ENCODE data around the gene CPA4. TPM values are rescaled to one million over a fixed set of nuclear protein-coding genes. Genes with fewer than 3 reads are reported as not detected.

Gene CPA4
- polyA plus RNA-seq, 1 experiment: 71.8 TPM

GRCh38 chr7:130341882-130342281 lies 48.9 kb downstream of the CPA4 start:
- no peaks in the 10 kb centered on the region for H3K9me3 ChIP-seq (ENCODE audit: control insufficient read depth, insufficient read depth, low read length)
- ChIA-PET CTCF (no interaction called here), POLR2A (no interaction called here)
- no peak overlapping the region for H3K4me3 ChIP-seq (ENCODE audit: low read depth, low read length)
- DNase-seq (ENCODE audit: low read depth, low spot score): no peak
- H3K27me3 ChIP-seq (ENCODE audit: control insufficient read depth, insufficient read depth, low read length): no peaks in the 10 kb centered on the region
- TF ChIP-seq CTCF (IDR thresholded peaks at IDR 0.05; ENCODE audit: low read depth, low read length): no peak
- H3K27ac ChIP-seq (ENCODE audit: low read depth, low read length): no peak overlapping the region

GRCh38 chr7:130342701-130343380 lies 49.9 kb downstream of the CPA4 start:
- no peak for DNase-seq (ENCODE audit: low read depth, low spot score)
- H3K27me3 ChIP-seq (ENCODE audit: control insufficient read depth, insufficient read depth, low read length): no peaks in the 10 kb centered on the region
- TF ChIP-seq CTCF (IDR thresholded peaks at IDR 0.05; ENCODE audit: low read depth, low read length): no peak
- H3K4me3 ChIP-seq (ENCODE audit: low read depth, low read length): no peak overlapping the region
- POLR2A ChIA-PET: interaction anchor here (0.7 kb wide), 1 partner anchor 27 kb away, joined by 10 read pairs; no protein-coding TSS in a partner anchor
- H3K9me3 ChIP-seq (ENCODE audit: control insufficient read depth, insufficient read depth, low read length): no peaks in the 10 kb centered on the region; the same call in 1 of the 2 replicates
- CTCF ChIA-PET: no interaction called here
- no peak overlapping the region for H3K27ac ChIP-seq (ENCODE audit: low read depth, low read length)

GRCh38 chr7:130344271-130344866 lies 51.4 kb downstream of the CPA4 start, which contains the start of gene CPA5:
TSS of gene CPA5 (plus strand) at chr7:130344816. CDS start at chr7:130346486, 1,670 bp downstream.
- no peak for DNase-seq (ENCODE audit: low read depth, low spot score)
- Histone ChIP-seq H3K27me3 (ENCODE audit: control insufficient read depth, insufficient read depth, low read length) (no peaks in the 10 kb centered on the region), H3K4me3 (ENCODE audit: low read depth, low read length) (no peak within 1 kb of the TSS), H3K9me3 (ENCODE audit: control insufficient read depth, insufficient read depth, low read length) (no peaks in the 10 kb centered on the region; the same call in 1 of the 2 replicates), H3K27ac (ENCODE audit: low read depth, low read length) (no peak within 1 kb of the TSS)
- no peak for TF ChIP-seq CTCF (IDR thresholded peaks at IDR 0.05; ENCODE audit: low read depth, low read length)
- CTCF ChIA-PET: interaction anchor here (0.5 kb wide), 1 partner anchor 239 kb away, joined by 6 read pairs; no protein-coding TSS in a partner anchor
- POLR2A ChIA-PET: no interaction called here

GRCh38 chr7:130345136-130345535 lies 52.2 kb downstream of the CPA4 start:
- Histone ChIP-seq H3K27ac (ENCODE audit: low read depth, low read length) (no peak overlapping the region), H3K4me3 (ENCODE audit: low read depth, low read length) (no peak overlapping the region), H3K9me3 (ENCODE audit: control insufficient read depth, insufficient read depth, low read length) (no peaks in the 10 kb centered on the region; the same call in 1 of the 2 replicates), H3K27me3 (ENCODE audit: control insufficient read depth, insufficient read depth, low read length) (no peaks in the 10 kb centered on the region)
- CTCF ChIA-PET: interaction anchor here (0.5 to 0.9 kb wide), 2 partner anchors 67 to 238 kb away, joined by 3 to 6 read pairs; no protein-coding TSS in a partner anchor
- POLR2A ChIA-PET: no interaction called here
- no peak for TF ChIP-seq CTCF (IDR thresholded peaks at IDR 0.05; ENCODE audit: low read depth, low read length)
- DNase-seq (ENCODE audit: low read depth, low spot score): no peak

- Histone ChIP-seq H3K9me3 (ENCODE audit: control insufficient read depth, insufficient read depth, low read length) (no peaks in the 10 kb centered on the region; the same call in 1 of the 2 replicates), H3K27me3 (ENCODE audit: control insufficient read depth, insufficient read depth, low read length) (no peaks in the 10 kb centered on the region), H3K4me3 (ENCODE audit: low read depth, low read length) (no peak overlapping the region), H3K27ac (ENCODE audit: low read depth, low read length) (no peak overlapping the region)
- POLR2A ChIA-PET: no interaction called here
- CTCF ChIA-PET: interaction anchor here (0.7 to 0.9 kb wide), 2 partner anchors 15 to 67 kb away, joined by 3 read pairs; no protein-coding TSS in a partner anchor
- no peak for DNase-seq (ENCODE audit: low read depth, low spot score)
- no peak for TF ChIP-seq CTCF (IDR thresholded peaks at IDR 0.05; ENCODE audit: low read depth, low read length)
Measured at GRCh38 chr7:130345725-130346124, 52.8 kb downstream of the CPA4 start.
